Mesothelial cell of epicardium (in vitro differentiated cells): ENCODE data around the gene NR1H3. TPM values are rescaled to one million over a fixed set of nuclear protein-coding genes. Genes with fewer than 3 reads are reported as not detected.
"Not testable (repeated sequence)": the region's sequence is repeated elsewhere in the genome, so short reads cannot be mapped to it uniquely, and the experiment has no call there.

Source experiments
- DNase-seq, 2 experiments: peaks; one replicate each; pipeline ENCODE4 v3.0.0; 2021; ENCODE audit warnings: low spot score in 2 of 2; ENCODE audit not compliant: unreplicated experiment in 2 of 2
- H3K27ac Mint-ChIP-seq: 2 replicates; pipeline ENCODE4 v1.8.0; 2021; ENCODE audit warnings: mixed read lengths
- H3K27me3 Mint-ChIP-seq: 2 replicates; pipeline ENCODE4 v1.8.0; 2021; ENCODE audit warnings: low read depth, mixed read lengths
- H3K36me3 Mint-ChIP-seq: 2 replicates; pipeline ENCODE4 v1.8.0; 2021; ENCODE audit warnings: mixed read lengths
- H3K4me1 Mint-ChIP-seq: 2 replicates; pipeline ENCODE4 v1.8.0; 2021; ENCODE audit warnings: mixed read lengths
- H3K4me3 Mint-ChIP-seq: 2 replicates; pipeline ENCODE4 v1.8.0; 2021; ENCODE audit warnings: mild to moderate bottlenecking, moderate library complexity, mixed read lengths
- H3K9me3 Mint-ChIP-seq: 2 replicates; pipeline ENCODE4 v1.8.0; 2021; ENCODE audit warnings: mixed read lengths
- CTCF ChIP-seq: fragments of 200-600 bp; sonication (generic); IDR thresholded peaks from one replicate; pipeline ENCODE4 v1.5.0; 2021; ENCODE audit warnings: antibody characterized with exemption; ENCODE audit not compliant: unreplicated experiment
- total RNA-seq: library from RNA; stranded (reverse); gene quantifications from 3 replicates; pipeline ENCODE4 v1.2.1, GENCODE V29; 2021

NR1H3 gene
- 25.5 to 28.2 TPM (median 26.5 TPM) in 3 replicates for total RNA-seq

- TF ChIP-seq CTCF, result peak; percentile 59
- no peaks in the 10 kb centered on the region for H3K27me3 Mint-ChIP-seq
- peaks cover 31% of the 10 kb centered on the region for H3K4me1 Mint-ChIP-seq
- no peaks in the 10 kb centered on the region for H3K36me3 Mint-ChIP-seq
- H3K27ac Mint-ChIP-seq, result peak within 1 kb of the TSS; percentile 93
- H3K4me3 Mint-ChIP-seq, result peak within 1 kb of the TSS; percentile 54
- no peaks in the 10 kb centered on the region for H3K9me3 Mint-ChIP-seq
- peak in 1 of 2 experiments; percentile 66 for DNase-seq
Observed at GRCh38 chr11:47257517-47258316, at the start of gene NR1H3. Gene NR1H3 (plus strand): TSS chr11:47257996. CDS start chr11:47259217, 1,221 bp downstream.

GRCh38 chr11:47208008-47208552 lies 49.7 kb upstream of the NR1H3 start:
- DNase-seq, H3K27ac Mint-ChIP-seq, H3K27me3 Mint-ChIP-seq, H3K9me3 Mint-ChIP-seq, H3K4me3 Mint-ChIP-seq, H3K36me3 Mint-ChIP-seq, H3K4me1 Mint-ChIP-seq: not testable (repeated sequence)

GRCh38 chr11:47208628-47209027 lies 49.2 kb upstream of the NR1H3 start:
- H3K27me3 Mint-ChIP-seq, result no peaks in the 10 kb centered on the region
- no peaks in the 10 kb centered on the region for H3K36me3 Mint-ChIP-seq
- no peaks in the 10 kb centered on the region for H3K9me3 Mint-ChIP-seq
- H3K27ac Mint-ChIP-seq, result no peak overlapping the region
- H3K4me1 Mint-ChIP-seq, result peaks cover 7% of the 10 kb centered on the region
- no peak for TF ChIP-seq CTCF
- no peak overlapping the region for H3K4me3 Mint-ChIP-seq
- no peak for DNase-seq

- H3K27me3 Mint-ChIP-seq, result no peaks in the 10 kb centered on the region
- no peak for TF ChIP-seq CTCF
- H3K4me1 Mint-ChIP-seq, result peaks cover 25% of the 10 kb centered on the region
- no peaks in the 10 kb centered on the region for H3K9me3 Mint-ChIP-seq
- peaks cover 2% of the 10 kb centered on the region for H3K36me3 Mint-ChIP-seq
- H3K27ac Mint-ChIP-seq, result no peak overlapping the region
- H3K4me3 Mint-ChIP-seq, result no peak overlapping the region
- DNase-seq, result no peak
Observed at GRCh38 chr11:47212938-47213337, 44.9 kb upstream of the NR1H3 start.

- H3K36me3 Mint-ChIP-seq, result peaks cover 8% of the 10 kb centered on the region
- peak overlapping the region; percentile 68 for H3K4me3 Mint-ChIP-seq
- DNase-seq, result no peak
- H3K27me3 Mint-ChIP-seq, result no peaks in the 10 kb centered on the region
- no peak for TF ChIP-seq CTCF
- H3K27ac Mint-ChIP-seq, result peak overlapping the region; percentile 90
- no peaks in the 10 kb centered on the region for H3K9me3 Mint-ChIP-seq
- peaks cover 31% of the 10 kb centered on the region for H3K4me1 Mint-ChIP-seq
Observed at GRCh38 chr11:47213950-47214565, 43.7 kb upstream of the NR1H3 start.

GRCh38 chr11:47215366-47215910 lies 42.4 kb upstream of the NR1H3 start:
- peaks cover 12% of the 10 kb centered on the region for H3K36me3 Mint-ChIP-seq
- TF ChIP-seq CTCF, result no peak
- no peak for DNase-seq
- peaks cover 37% of the 10 kb centered on the region for H3K4me1 Mint-ChIP-seq
- H3K27ac Mint-ChIP-seq, result peak overlapping the region; percentile 95
- H3K4me3 Mint-ChIP-seq, result peak overlapping the region; percentile 89
- H3K9me3 Mint-ChIP-seq, result no peaks in the 10 kb centered on the region
- no peaks in the 10 kb centered on the region for H3K27me3 Mint-ChIP-seq
